GM19455 (cell line): ENCODE data around the gene FMR1NB.
A peak's percentile ranks its signal among the peaks of the same experiment; 100 is the strongest.

Source experiments
- ATAC-seq: cut with Tn5 transposase; IDR thresholded peaks from one replicate; pipeline ENCODE4 v1.9.1; 2021; ENCODE audit not compliant: unreplicated experiment

Gene FMR1NB

DNA sequence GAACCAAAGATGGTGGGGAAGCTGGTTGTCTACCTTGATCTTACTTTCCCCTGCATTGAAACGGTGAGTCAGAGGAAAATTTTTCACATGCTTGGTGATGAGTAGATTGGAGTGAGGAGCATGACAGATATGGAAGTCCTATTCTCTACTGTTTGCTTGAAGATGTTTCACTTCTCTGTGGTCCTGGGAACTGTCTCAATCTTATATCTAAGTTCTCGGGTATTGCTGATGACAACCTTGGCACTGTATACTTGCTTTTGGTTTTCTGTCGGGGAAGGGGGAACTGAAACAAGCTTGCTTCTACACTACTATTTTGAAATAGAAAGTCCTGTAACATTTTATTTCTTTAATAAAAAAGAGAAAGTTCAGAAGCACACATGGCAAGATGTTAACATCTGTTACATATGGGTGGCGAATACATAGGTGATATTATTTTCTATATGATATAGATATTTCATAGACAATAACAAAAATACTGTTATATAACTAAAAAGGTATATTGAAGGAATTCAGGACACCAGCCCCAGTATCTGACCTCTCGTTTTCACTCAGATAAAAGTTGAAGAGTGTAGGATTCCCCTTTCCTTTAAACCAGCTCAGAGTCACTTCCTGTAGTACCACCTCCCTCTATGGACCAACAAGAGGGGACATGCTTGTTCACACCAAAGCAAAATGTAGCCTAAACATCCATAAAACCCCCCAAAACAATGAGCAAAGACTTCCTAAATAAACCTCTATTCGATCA is 88.8 kb downstream of the FMR1NB start:
- ATAC-seq, result peak; percentile 68

DNA sequence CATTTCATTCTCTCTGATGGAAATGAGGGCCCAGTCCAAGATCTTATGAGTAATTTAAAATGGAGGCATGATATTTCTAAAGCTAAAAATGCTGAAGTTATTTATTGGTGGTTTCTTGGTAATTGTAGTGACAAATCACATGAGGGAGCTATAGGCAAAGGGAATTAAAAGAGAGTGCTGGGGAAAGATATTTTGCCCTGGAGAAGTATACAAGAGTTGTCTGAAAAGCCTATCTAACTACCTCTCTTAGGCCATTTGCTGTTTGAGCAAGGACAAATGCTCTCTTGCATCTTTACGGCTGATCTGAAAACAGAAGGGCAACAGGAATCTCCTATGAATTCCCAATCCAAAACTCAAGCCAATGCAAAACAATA is 89.4 kb downstream of the FMR1NB start:
- ATAC-seq, result no peak
